Choroid plexus epithelial cell (primary cell): Measurements from ENCODE around the gene LPO.
A peak's percentile ranks its signal among the peaks of the same experiment; 100 is the strongest.

Source experiments
- DNase-seq: peaks from one replicate; pipeline ENCODE4 v3.0.0-alpha.2; 2010; ENCODE audit warnings: low read depth
- H3K4me3 ChIP-seq: 2 replicates; pipeline ENCODE4 v1.5.1; 2011; ENCODE audit warnings: low read depth, mild to moderate bottlenecking, control low read depth, low read length, moderate library complexity
- TF ChIP-seq, protein P1 (sequence below): conservative IDR thresholded peaks from 2 replicates; pipeline ENCODE4 v1.5.1; 2011; ENCODE audit warnings: low read depth, mild to moderate bottlenecking, control low read depth, inconsistent platforms, low read length, moderate library complexity

Gene LPO

DNA sequence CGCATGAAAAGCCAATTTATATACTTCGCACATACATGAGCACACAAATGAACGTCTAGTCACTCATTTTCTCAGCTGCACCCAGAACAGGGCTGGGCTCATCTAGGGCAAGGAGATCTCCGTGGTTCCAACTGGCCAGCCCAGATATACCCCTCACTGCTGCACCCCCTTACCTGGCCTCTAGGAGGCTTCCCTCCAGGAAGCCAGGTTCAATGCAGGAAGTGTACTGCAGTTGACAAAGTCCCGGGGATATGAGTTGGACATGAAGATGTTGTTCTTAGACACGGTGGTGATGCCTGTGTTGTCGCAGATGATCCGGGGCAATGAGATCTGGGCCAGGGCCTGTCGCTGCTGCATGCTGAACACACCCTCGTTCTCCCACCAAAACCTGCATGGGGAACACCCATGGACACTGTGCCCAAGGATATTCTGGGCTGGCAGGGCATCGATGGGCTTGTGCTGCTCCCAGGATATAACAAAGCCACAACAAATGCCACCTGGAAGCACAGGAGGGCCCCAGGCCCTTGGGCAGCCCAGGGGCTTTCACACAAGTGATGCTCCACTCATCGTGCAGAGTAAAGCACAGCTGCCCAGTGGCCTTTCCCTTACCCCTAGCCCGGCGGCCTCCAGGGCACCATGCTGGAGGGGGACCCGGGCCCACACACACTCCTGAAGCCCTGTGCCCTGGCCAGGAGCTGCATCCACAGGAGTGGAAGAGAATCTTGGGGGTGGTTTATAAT is 32.3 kb downstream of the LPO start:
- TF ChIP-seq, protein P1, sequence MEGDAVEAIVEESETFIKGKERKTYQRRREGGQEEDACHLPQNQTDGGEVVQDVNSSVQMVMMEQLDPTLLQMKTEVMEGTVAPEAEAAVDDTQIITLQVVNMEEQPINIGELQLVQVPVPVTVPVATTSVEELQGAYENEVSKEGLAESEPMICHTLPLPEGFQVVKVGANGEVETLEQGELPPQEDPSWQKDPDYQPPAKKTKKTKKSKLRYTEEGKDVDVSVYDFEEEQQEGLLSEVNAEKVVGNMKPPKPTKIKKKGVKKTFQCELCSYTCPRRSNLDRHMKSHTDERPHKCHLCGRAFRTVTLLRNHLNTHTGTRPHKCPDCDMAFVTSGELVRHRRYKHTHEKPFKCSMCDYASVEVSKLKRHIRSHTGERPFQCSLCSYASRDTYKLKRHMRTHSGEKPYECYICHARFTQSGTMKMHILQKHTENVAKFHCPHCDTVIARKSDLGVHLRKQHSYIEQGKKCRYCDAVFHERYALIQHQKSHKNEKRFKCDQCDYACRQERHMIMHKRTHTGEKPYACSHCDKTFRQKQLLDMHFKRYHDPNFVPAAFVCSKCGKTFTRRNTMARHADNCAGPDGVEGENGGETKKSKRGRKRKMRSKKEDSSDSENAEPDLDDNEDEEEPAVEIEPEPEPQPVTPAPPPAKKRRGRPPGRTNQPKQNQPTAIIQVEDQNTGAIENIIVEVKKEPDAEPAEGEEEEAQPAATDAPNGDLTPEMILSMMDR = peak; percentile 27
- H3K4me3 ChIP-seq = no peak overlapping the region
- DNase-seq = no peak

DNA sequence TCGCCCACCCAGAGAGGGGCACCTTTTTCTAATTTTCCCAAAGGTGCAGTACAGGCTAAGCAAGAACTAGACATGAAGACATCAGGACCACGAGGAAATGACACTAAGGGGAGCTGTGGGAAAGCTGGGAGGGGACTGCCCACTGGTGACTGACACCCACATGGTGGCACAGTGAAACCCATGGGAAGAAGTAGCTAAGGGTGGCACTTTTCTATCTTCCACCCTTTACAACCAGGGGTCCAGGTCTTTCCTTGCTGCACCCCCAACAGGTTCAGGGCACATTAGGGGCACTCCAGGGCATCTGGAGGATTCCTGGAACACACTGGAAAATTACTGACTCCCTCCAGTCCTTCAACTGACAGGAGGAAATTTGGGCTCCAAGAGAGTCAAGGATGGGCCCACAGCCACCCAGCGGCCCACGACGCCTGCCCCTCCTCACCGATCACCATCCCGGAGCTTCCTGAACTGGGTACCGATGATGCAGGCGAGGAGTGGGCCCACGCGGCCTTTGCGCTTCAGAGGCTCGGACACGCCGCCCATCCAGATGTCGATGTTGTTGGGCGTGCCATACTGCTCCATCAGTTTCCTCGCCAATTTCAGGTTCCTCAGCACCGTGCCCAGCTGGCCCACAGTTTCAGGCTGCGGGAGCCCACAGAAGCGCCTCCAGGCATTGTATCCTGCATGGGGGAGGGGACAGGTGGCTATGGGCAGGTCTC is 33.0 kb downstream of the LPO start:
- H3K4me3 ChIP-seq = no peak overlapping the region
- DNase-seq = no peak
- TF ChIP-seq, protein P1 = no peak

DNA sequence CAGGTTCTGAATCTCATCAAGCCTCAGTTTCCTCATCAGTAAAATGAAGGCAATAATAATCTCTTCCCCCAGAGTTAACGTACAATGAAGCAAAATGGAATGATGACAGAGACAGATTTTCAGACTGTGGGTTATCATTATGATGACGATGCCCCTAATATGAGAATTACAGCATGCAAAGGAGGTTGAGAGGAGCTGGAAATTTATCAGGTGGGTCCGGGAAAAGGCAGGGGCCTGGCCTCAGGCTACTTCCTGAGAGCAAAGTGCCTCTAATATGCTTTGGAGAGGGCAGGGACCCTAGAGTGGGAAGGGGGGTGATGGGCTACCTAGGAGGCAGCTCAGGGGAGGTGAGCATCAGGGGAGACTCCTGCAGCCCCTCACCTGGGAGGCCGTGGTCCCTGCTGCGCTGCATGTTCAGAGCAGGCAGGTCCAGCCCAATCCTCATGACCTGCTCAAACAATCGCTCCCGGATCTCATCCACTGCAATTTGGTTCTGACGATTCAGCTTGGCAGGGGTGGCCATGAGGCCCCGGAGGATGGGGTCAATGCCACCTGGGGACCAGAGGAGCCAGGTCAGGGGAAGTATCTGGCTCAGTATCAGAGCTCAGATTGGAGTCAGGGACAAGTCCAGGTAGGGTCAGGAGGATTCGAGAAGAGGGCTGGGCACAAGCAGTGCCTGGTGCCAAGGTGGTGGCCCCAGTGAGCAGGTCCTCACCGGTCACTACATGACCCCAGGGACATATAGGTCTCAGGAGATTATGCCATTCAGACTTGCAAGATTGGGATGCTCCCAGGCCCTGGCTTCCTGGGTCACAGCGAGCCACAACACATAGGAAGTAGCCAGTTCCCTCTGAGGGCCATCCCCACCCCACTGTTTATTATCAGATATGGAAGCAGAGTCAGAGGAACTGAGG is 34.2 kb downstream of the LPO start:
- TF ChIP-seq, protein P1 = no peak
- DNase-seq = no peak
- H3K4me3 ChIP-seq = no peak overlapping the region

DNA sequence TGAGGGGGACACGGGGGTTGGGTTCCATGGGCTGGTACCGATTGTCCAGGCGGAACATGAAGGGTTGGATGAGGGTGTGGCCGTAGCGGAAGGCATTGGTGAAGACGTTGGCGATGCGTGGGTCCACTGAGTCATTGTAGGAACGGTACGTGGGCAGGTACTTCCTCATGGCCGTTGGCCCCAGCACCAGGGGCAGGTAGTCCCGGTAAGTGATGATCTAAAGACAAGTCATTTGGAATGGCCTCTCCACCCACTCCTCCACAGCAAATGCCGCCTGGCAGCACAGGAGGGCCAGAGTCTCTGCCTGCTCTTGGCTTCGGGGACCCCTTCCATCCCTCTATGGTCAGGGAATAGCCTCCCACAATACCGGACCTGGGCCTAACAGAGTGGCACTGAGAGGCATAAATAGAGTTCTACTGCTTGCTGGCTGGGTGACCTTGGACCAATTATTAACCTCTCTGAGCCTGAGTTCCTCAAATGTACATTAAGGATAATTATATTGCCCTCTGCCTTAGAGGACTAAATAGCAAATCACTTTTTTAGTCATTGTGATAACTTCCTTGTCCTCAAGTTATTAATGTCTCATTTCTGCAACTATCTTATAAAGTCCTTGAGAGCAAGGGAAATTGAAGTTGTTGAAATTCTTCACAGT is 35.2 kb downstream of the LPO start:
- DNase-seq = no peak
- TF ChIP-seq, protein P1 = no peak
- H3K4me3 ChIP-seq = no peak overlapping the region

DNA sequence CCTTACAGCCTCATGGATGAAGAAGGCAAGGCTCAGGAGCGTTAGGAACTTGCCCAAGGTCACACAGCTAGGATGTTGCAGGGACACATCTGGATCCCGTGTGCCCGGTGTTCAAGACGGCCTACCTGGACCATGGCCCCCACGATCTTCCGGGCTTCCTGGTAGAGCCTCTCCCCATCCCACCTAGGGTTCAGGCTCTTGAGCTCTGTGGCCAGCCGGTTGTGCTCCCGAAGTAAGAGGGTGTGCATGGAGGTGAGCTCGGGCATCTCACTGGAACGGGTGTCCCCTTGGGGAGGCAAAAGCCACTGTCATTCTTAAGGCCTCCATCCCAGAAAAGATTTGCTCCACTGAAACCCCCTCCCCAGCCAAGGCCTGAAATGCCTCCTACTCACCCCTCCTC is 37.0 kb downstream of the LPO start:
- no peak overlapping the region for H3K4me3 ChIP-seq
- TF ChIP-seq, protein P1 = no peak
- DNase-seq = no peak

DNA sequence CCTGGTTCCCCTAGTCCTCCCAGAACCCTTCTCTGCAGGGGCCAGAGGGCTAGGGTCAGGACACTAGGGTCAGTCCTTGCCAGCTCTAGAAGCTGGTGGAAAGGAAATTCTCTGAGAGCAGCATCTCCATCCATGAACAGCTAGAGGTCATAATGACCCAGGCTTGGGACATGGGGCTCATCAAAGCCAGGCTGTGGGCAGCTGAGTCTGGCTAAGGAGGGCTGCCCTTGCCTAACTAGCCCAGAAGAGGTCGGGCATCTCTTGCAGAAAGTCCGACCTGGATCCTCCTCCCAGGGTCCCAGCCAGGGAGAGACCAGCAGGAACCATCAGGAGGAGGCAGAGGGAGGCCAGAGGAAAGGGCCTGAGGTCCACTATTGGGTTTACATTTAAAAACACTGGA is 38.0 kb downstream of the LPO start:
- no peak overlapping the region for H3K4me3 ChIP-seq
- TF ChIP-seq, protein P1 = no peak
- no peak for DNase-seq
